Measurements from ENCODE around the gene DPM2. TPM values are rescaled to one million over a fixed set of nuclear protein-coding genes. Genes with fewer than 3 reads are reported as not detected.

DPM2 gene
- total RNA-seq, 2 donors from 2014 or later, result 18.8 to 26.0 TPM

- H3K4me3 ChIP-seq, result no peak overlapping the region
- ATAC-seq (ENCODE audit: insufficient number of reproducible peaks, low FRiP score, low read depth) (no peak), DNase-seq (ENCODE audit: low spot score) (no peak)
- TF ChIP-seq CTCF (IDR thresholded peaks at IDR 0.05), result no peak
- H3K4me1 ChIP-seq (ENCODE audit: control insufficient read depth in 1 of 2, low read depth in 2 of 2), result peaks cover 40 to 51% of the 10 kb centered on the region in 2 donors
- no peaks in the 10 kb centered on the region for H3K27me3 ChIP-seq (replicated peaks; ENCODE audit: insufficient read depth)
- peak overlapping the region; percentile 87 to 92 for H3K27ac ChIP-seq
- no peaks in the 10 kb centered on the region for H3K9me3 ChIP-seq
- peaks cover 8% of the 10 kb centered on the region for H3K36me3 ChIP-seq
Measured at GRCh38 chr9:127903557-127904475, 33.8 kb downstream of the DPM2 start.

- ATAC-seq (ENCODE audit: insufficient number of reproducible peaks, low FRiP score, low read depth) (peak; percentile 41), DNase-seq (ENCODE audit: low spot score) (no peak)
- Histone ChIP-seq H3K36me3 (peaks cover 21% of the 10 kb centered on the region), H3K4me1 (ENCODE audit: control insufficient read depth in 1 of 2, low read depth in 2 of 2) (peaks cover 27 to 45% of the 10 kb centered on the region in 2 donors), H3K27ac (peak within 1 kb of the TSS; percentile 95), H3K27me3 (replicated peaks; ENCODE audit: insufficient read depth) (no peaks in the 10 kb centered on the region), H3K4me3 (peak within 1 kb of the TSS; percentile 99), H3K9me3 (no peaks in the 10 kb centered on the region)
- no peak for TF ChIP-seq CTCF (IDR thresholded peaks at IDR 0.05)
Measured at GRCh38 chr9:127899128-127899943, 38.3 kb downstream of the DPM2 start, which contains the start of gene ST6GALNAC6. ST6GALNAC6 (minus strand) TSS chr9:127899603; CDS start chr9:127897981, 1,622 bp downstream.

- H3K4me1 ChIP-seq (ENCODE audit: control insufficient read depth in 1 of 2, low read depth in 2 of 2), result peaks cover 19 to 38% of the 10 kb centered on the region in 2 donors
- peak overlapping the region; percentile 95 for H3K27ac ChIP-seq
- TF ChIP-seq CTCF (IDR thresholded peaks at IDR 0.05), result no peak
- DNase-seq (ENCODE audit: low spot score) (peak; percentile 68), ATAC-seq (ENCODE audit: insufficient number of reproducible peaks, low FRiP score, low read depth) (no peak)
- peak overlapping the region; percentile 99 for H3K4me3 ChIP-seq
- no peaks in the 10 kb centered on the region for H3K9me3 ChIP-seq
- H3K36me3 ChIP-seq, result peaks cover 28% of the 10 kb centered on the region
- no peaks in the 10 kb centered on the region for H3K27me3 ChIP-seq (replicated peaks; ENCODE audit: insufficient read depth)
Measured at GRCh38 chr9:127898433-127899127, 39.1 kb downstream of the DPM2 start.

DNA sequence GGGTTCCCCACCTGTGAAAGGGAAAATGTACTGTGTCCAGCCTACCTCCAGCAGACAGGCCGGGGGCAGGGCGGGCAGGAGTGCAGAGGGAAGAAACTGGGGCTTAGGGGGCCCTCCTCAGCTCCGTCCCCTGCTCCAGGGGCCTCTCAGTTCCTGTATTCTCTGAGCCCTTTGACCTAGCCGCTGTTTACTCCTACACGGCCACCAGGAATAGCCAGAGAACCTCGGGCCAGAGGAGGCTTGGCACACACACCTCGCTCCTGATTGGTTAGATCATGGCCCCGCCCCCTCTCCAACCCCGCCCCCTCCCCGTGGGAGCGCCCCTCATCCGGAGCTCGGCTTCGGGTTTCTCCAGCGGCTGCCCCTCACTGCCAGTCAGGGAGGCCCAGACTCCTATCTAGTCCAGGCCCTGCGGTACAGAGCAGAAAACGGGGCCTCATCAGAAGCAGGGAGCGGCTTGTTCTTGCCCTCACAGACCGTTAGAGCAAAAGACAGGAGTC, 40.4 kb downstream of the DPM2 start:
- peaks cover 13 to 32% of the 10 kb centered on the region in 2 donors for H3K4me1 ChIP-seq (ENCODE audit: control insufficient read depth in 1 of 2, low read depth in 2 of 2)
- no peak for TF ChIP-seq CTCF (IDR thresholded peaks at IDR 0.05)

More for the DNA sequence above, 40.4 kb downstream of the DPM2 start:
- Histone ChIP-seq H3K36me3 (peaks cover 41% of the 10 kb centered on the region), H3K27ac (peak overlapping the region; percentile 95), H3K27me3 (replicated peaks; ENCODE audit: insufficient read depth) (no peaks in the 10 kb centered on the region), H3K4me3 (peak overlapping the region; percentile 99), H3K9me3 (no peaks in the 10 kb centered on the region)
- DNase-seq (ENCODE audit: low spot score), result no peak
- peak; percentile 71 for ATAC-seq (ENCODE audit: insufficient number of reproducible peaks, low FRiP score, low read depth)

Data from thoracic aorta (tissue), 2 donors.